ENCODE measurements around the gene STAT5B.
"Not testable (repeated sequence)": the region's sequence is repeated elsewhere in the genome, so short reads cannot be mapped to it uniquely, and the experiment has no call there.

STAT5B gene

GRCh38 chr17:42307362-42307927, 31.3 kb upstream of the STAT5B start:
- DNase-seq, result no peak

GRCh38 chr17:42306385-42306667, 30.1 kb upstream of the STAT5B start:
- no peak for DNase-seq

- no peak for DNase-seq
Observed at GRCh38 chr17:42305543-42306384, 29.6 kb upstream of the STAT5B start.

- DNase-seq, result not testable (repeated sequence)
Observed at GRCh38 chr17:42305031-42305330, 28.8 kb upstream of the STAT5B start.

- DNase-seq, result no peak
Observed at GRCh38 chr17:42304187-42305030, 28.2 kb upstream of the STAT5B start.

- no peak for DNase-seq
Observed at GRCh38 chr17:42303694-42304093, 27.5 kb upstream of the STAT5B start.

GRCh38 chr17:42301022-42301421, 24.8 kb upstream of the STAT5B start:
- no peak for DNase-seq

GRCh38 chr17:42299913-42300312, 23.7 kb upstream of the STAT5B start:
- DNase-seq, result not testable (repeated sequence)

GRCh38 chr17:42299361-42299760, 23.2 kb upstream of the STAT5B start:
- not testable (repeated sequence) for DNase-seq

GRCh38 chr17:42297775-42298174, 21.6 kb upstream of the STAT5B start:
- not testable (repeated sequence) for DNase-seq

GRCh38 chr17:42296012-42296411, 19.8 kb upstream of the STAT5B start:
- DNase-seq, result no peak

GRCh38 chr17:42294469-42295398, 18.5 kb upstream of the STAT5B start:
- no peak for DNase-seq

- DNase-seq, result no peak
Observed at GRCh38 chr17:42291129-42291528, 14.9 kb upstream of the STAT5B start.

GRCh38 chr17:42290577-42290976, 14.4 kb upstream of the STAT5B start:
- no peak for DNase-seq

- no peak for DNase-seq
Observed at GRCh38 chr17:42289611-42290181, 13.5 kb upstream of the STAT5B start.

- DNase-seq, result no peak
Observed at GRCh38 chr17:42288803-42289610, 12.8 kb upstream of the STAT5B start.

GRCh38 chr17:42287977-42288802, 12.0 kb upstream of the STAT5B start, which contains the start of gene STAT5A:
Gene STAT5A (plus strand): TSS chr17:42288498. CDS start chr17:42289412, 914 bp downstream.
- DNase-seq, result peak in 46 of 51 donors; percentile 28 to 85 (median 66)

- peak in 40 of 51 donors; percentile 16 to 73 (median 52) for DNase-seq
Observed at GRCh38 chr17:42287305-42287976, 11.2 kb upstream of the STAT5B start.

Measured in hypothalamus (tissue), 51 donors.